Prostate gland (tissue), 2 donors: Measurements from ENCODE around the gene TBC1D22A.

Experiments used
- POLR2A ChIP-seq: fragments of 450-650 bp; IDR thresholded peaks from one replicate; pipeline ENCODE4 v1.6.1; 2016; ENCODE audit warnings: antibody characterized with exemption, mild to moderate bottlenecking
- TF ChIP-seq, protein P1 (sequence below), 4 experiments: fragments of 200-600 bp in 2 of 4; fragments of 450-650 bp in 2 of 4; sonication (generic) in 2 of 4; IDR thresholded peaks; 1 replicate in 3 of 4; 2 replicates in 1 of 4; pipeline ENCODE4 v1.5.1; 2016 to 2019; ENCODE audit warnings: antibody characterized with exemption in 4 of 4, mild to moderate bottlenecking in 2 of 4, moderate library complexity in 2 of 4

DNA sequence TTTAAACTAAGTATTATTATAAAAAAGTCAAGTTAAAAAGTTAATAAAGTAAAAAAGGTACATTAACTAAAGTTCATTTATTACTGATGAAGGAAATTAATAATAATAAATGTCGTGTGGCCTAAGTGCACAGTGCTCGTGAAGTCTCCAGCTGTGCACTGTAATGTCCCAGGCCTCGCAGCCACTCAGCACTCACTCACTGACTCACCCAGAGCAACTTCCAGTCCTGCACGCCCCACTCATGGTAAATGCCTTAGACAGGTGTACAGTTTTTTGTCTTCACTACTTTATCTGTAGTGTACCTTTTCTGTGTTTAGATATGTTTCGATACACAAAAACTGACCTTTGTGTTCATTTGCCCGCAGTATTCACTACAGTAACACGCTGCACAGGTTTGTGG is 175.5 kb downstream of the TBC1D22A start:
- no peak for TF ChIP-seq POLR2A
- TF ChIP-seq, protein P1, sequence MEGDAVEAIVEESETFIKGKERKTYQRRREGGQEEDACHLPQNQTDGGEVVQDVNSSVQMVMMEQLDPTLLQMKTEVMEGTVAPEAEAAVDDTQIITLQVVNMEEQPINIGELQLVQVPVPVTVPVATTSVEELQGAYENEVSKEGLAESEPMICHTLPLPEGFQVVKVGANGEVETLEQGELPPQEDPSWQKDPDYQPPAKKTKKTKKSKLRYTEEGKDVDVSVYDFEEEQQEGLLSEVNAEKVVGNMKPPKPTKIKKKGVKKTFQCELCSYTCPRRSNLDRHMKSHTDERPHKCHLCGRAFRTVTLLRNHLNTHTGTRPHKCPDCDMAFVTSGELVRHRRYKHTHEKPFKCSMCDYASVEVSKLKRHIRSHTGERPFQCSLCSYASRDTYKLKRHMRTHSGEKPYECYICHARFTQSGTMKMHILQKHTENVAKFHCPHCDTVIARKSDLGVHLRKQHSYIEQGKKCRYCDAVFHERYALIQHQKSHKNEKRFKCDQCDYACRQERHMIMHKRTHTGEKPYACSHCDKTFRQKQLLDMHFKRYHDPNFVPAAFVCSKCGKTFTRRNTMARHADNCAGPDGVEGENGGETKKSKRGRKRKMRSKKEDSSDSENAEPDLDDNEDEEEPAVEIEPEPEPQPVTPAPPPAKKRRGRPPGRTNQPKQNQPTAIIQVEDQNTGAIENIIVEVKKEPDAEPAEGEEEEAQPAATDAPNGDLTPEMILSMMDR (IDR thresholded peaks at IDR 0.05): no peak
